GM10847 (cell line): Measurements from ENCODE around the gene GNE.

Experiments
- POLR2A ChIP-seq: IDR thresholded peaks from 2 replicates; pipeline ENCODE4 v1.6.1; 2011; ENCODE audit not compliant: insufficient read length; ENCODE audit errors: extremely low read depth

Gene GNE

GRCh38 chr9:36278243-36278642 lies 20.0 kb upstream of the GNE start:
- no peak for TF ChIP-seq POLR2A

DNA sequence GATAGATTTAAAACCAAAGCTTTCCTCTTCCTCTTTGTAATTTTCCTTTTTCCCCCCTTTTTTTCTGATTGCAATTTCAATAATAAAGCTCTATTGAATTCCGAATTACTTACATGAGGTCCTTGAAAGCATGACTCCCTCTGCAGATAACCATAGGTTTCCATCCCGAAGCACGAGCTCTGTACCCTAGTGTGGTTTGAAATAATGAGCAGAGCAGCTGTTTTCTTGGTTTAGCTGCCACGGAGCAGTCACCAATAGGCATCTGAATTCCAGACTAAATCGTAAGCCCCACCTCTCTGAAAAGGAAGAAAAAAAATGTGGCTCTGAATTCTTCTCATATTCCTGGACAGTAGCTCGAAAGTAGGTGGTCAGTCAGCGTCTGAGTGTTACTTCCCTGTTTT lies 18.5 kb upstream of the GNE start:
- TF ChIP-seq POLR2A: no peak

GRCh38 chr9:36276254-36276653 lies 18.0 kb upstream of the GNE start:
- TF ChIP-seq POLR2A: no peak

GRCh38 chr9:36275060-36275459 lies 16.8 kb upstream of the GNE start:
- TF ChIP-seq POLR2A: no peak

DNA sequence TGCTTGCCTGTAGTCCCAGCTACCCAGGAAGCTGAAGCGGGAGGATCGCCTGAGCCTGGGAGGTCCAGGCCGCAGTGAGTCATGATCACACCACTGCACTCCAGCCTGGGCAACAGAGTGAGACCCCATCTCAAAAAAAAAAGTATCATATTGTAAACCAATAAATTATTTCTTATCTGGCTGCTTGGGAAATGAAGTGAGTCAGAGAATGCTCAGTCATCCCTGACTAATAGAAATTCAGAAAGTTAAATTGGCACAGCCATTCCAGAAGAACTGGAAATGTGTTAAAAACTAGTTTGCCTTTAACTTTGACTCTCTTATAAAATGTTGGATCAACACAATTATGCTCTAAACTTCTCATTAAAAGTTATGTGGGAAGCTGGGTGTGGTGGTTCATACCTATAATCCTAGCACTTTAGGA lies 9.8 kb upstream of the GNE start:
- no peak for TF ChIP-seq POLR2A

GRCh38 chr9:36264896-36265295 lies 6.6 kb upstream of the GNE start:
- no peak for TF ChIP-seq POLR2A

DNA sequence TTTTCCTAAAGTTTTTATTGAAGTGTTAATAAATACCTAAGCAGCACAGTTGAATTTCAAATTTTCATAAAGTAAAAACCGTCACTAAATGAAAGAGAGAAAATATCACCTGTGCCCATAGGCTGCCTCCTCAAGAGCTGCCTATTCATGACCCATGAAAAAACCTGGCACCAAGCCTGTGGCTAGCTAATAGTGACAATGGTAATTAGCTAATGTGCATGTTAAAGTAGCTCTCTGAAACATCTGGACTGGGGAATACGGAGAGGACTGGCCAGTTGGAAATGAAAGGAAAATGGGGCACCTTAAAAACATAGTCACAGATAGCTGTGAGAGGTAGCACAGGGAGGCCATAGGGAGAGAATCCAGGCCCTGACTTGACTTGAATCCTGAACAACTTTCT lies 5.4 kb upstream of the GNE start:
- no peak for TF ChIP-seq POLR2A

DNA sequence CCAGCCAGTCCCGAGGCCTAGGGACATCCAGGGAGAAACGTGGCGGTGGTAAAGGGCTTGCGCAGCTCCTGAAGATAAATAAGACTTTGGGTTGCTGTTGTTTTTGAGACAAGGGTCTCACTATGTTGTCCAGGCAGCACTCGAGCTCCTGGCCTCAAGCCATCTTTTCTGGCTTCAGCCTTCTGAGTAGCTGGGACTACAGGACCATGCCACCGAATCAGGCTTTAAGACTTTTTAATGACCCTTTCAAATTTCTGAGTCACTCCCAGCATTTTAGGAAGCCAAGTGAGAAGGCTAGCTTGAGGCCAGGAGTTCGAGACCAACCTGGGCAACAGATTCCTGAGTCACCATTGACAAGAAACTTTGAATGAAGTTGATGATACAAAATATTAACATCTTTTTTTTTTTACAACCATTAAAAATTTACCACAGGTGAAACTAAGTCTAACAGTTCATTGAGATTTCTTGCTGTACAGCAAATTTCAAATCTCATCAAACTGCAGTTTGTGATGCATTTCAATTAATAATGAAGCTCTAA lies 817 bp upstream of the GNE start:
- no peak for TF ChIP-seq POLR2A

DNA sequence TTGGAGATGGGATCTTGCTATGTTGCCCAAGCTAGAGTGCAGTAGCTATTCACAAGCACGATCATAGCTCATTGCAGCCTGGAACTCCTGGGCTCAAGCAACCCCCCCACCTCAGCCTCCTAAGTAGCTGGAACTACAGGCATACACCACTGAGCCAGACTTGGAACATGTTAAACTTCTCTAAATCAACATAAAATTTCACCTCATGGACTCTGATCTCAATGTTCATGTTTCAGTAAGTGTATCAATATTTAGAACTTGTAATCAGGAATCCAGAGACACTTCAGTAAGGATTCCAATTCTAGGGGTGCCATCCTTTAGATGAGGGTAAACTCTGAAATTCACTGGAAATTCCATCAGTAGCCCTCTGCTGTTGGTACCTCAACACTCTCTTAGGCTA lies 6.8 kb downstream of the GNE start:
- no peak for TF ChIP-seq POLR2A

- no peak for TF ChIP-seq POLR2A
Observed at GRCh38 chr9:36250079-36250478, 8.2 kb downstream of the GNE start.

- no peak for TF ChIP-seq POLR2A
Observed at GRCh38 chr9:36249189-36249588, 9.1 kb downstream of the GNE start.

- no peak for TF ChIP-seq POLR2A
Observed at GRCh38 chr9:36247356-36247755, 10.9 kb downstream of the GNE start.

DNA sequence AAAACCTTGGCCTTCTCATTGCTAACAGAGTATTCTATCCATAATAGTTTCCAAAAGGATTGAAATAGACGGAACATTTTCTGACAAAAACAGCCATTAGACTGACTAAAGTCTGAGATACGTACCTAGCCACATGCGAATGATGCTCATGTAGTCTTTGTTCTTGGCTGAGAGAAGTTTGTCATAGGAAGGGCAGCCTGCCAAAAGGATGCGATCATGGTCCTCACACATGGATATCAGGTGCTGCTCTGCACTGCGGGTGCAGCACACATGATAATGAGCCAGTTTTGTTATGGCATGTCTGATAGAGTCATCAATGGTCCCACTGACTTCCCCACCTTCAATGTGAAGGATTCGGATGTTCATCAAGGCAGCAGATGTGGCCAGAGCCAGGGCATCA lies 12.3 kb downstream of the GNE start:
- no peak for TF ChIP-seq POLR2A

GRCh38 chr9:36237230-36237629 lies 21.0 kb downstream of the GNE start:
- TF ChIP-seq POLR2A: no peak

GRCh38 chr9:36222449-36222848 lies 35.8 kb downstream of the GNE start:
- no peak for TF ChIP-seq POLR2A

DNA sequence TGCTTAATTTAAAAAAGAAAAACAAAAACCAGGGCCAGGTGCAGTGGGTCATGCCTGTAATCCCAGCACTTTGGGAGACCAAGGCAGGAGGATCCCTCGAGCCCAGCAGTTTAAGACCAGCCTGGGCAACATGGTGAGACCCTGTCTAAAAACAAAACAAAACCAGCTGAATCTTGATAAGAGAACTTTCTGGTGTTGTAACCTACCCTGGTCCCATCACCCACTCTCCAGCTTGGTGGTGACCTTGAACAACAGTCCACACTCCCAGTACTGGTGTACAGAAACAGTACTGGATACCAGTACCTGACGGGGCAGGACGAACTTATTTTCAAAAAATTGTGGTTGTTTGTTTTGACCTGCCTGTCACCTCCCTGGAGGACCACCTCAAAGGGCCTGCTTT lies 36.6 kb downstream of the GNE start:
- TF ChIP-seq POLR2A: no peak

DNA sequence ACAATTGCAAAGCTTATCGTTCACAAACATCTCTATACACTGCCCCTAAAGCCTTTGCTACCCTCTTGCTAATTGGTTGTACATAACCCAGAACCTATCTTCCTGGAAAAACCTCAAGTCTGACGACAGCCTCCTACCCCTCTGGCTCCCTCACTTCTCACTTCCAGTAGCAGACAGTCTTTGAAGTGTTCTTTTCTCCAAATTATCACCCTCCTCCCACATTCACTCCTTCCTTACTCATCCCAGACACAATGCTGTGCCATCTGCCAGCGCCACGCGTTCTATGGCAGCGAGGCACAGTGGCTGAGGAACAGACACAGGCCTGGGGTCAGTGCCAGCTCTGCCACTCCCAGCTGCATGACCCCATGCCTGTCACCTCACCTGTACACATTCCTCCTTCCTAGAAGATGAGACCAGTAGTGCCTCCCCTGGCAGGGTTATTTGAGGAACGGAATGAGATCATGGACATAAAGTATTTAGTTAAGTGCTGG lies 39.8 kb downstream of the GNE start:
- TF ChIP-seq POLR2A: no peak

DNA sequence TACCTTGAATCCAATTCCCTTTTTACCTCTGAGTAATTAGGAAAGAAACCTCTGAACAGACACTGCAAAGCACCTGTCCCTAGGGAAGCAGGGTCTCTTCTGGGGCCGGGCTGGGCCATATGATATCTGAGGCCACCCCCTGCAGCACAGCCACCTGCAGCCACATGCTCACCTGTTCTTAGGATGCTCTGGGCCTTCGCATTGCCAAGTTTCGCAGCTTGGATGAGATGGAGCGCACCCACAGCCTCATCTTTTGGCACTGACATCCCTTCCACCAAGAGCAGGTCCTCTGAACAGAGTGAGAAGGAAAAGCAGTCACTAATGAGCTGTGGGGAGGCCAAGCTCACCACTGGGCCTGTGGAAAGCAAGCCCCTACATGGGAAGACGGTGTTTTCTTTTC lies 40.2 kb downstream of the GNE start:
- TF ChIP-seq POLR2A: no peak
